Suprapubic skin (tissue), 4 donors: ENCODE results near the gene EME2. TPM values are rescaled to one million over a fixed set of nuclear protein-coding genes. Genes with fewer than 3 reads are reported as not detected.

Experiments
- DNase-seq, 2 donors: peaks; one replicate each; pipeline ENCODE4 v3.0.0-alpha.2; 2019; ENCODE audit warnings: low spot score in 2 of 2
- H3K27ac ChIP-seq: fragments of 200-600 bp; sonication (generic); one replicate; pipeline ENCODE4 v1.5.1; 2019
- H3K27me3 ChIP-seq: fragments of 200-600 bp; sonication (generic); one replicate; pipeline ENCODE4 v1.5.1; 2019
- H3K36me3 ChIP-seq: fragments of 200-600 bp; sonication (generic); one replicate; pipeline ENCODE4 v1.5.1; 2019
- H3K4me1 ChIP-seq: fragments of 200-600 bp; sonication (generic); one replicate; pipeline ENCODE4 v1.5.1; 2019
- H3K4me3 ChIP-seq: fragments of 200-600 bp; sonication (generic); one replicate; pipeline ENCODE4 v1.5.1; 2019; ENCODE audit warnings: mild to moderate bottlenecking
- H3K9me3 ChIP-seq: fragments of 200-600 bp; sonication (generic); one replicate; pipeline ENCODE4 v1.5.1; 2019
- EP300 ChIP-seq: sonication (generic); formaldehyde crosslinking; IDR thresholded peaks from one replicate; pipeline ENCODE4 v1.6.1; 2017; ENCODE audit warnings: antibody characterized with exemption
- POLR2A ChIP-seq, 2 donors: fragments of 450-650 bp; IDR thresholded peaks; one replicate each; pipeline ENCODE4 v1.6.1; 2017; ENCODE audit warnings: antibody characterized with exemption in 2 of 2, mild to moderate bottlenecking in 2 of 2, moderate library complexity in 2 of 2
- POLR2AphosphoS5 ChIP-seq, 3 donors: sonication (generic); formaldehyde crosslinking; IDR thresholded peaks; one replicate each; pipeline ENCODE4 v1.6.1; 2017; ENCODE audit warnings: antibody characterized with exemption in 3 of 3
- WGBS: methylation state at CpG from one replicate; pipeline ENCODE4 v1.1.5; 2018; 5-methylcytosine and 5-hydroxymethylcytosine counted together
- total RNA-seq, 4 donors: library from RNA; depleted of rRNA; stranded (reverse); fragments of >200 nt; gene quantifications; one replicate each; pipeline ENCODE4 v1.1.0, GENCODE V29; 2016
- TF ChIP-seq, protein P1 (sequence below), 2 donors: fragments of 200-600 bp in 1 of 2; fragments of 450-650 bp in 1 of 2; sonication (generic) in 1 of 2; IDR thresholded peaks; one replicate each; pipeline ENCODE4 v1.5.1; 2016 to 2019; ENCODE audit warnings: antibody characterized with exemption in 2 of 2, mild to moderate bottlenecking in 1 of 2, moderate library complexity in 1 of 2

The EME2 gene
- total RNA-seq, 4 donors from 2014 or later, result 9.8 to 26.3 (median 15.1) TPM

- WGBS, result 89% methylated on average over 26 of the region's 29 CpGs
- no peak for TF ChIP-seq EP300
- no peak for TF ChIP-seq POLR2AphosphoS5 (IDR thresholded peaks at IDR 0.05)
- no peak for TF ChIP-seq POLR2A (IDR thresholded peaks at IDR 0.05)
- TF ChIP-seq, protein P1, sequence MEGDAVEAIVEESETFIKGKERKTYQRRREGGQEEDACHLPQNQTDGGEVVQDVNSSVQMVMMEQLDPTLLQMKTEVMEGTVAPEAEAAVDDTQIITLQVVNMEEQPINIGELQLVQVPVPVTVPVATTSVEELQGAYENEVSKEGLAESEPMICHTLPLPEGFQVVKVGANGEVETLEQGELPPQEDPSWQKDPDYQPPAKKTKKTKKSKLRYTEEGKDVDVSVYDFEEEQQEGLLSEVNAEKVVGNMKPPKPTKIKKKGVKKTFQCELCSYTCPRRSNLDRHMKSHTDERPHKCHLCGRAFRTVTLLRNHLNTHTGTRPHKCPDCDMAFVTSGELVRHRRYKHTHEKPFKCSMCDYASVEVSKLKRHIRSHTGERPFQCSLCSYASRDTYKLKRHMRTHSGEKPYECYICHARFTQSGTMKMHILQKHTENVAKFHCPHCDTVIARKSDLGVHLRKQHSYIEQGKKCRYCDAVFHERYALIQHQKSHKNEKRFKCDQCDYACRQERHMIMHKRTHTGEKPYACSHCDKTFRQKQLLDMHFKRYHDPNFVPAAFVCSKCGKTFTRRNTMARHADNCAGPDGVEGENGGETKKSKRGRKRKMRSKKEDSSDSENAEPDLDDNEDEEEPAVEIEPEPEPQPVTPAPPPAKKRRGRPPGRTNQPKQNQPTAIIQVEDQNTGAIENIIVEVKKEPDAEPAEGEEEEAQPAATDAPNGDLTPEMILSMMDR (IDR thresholded peaks at IDR 0.05), result no peak
- Histone ChIP-seq H3K4me1 (no peaks in the 10 kb centered on the region), H3K36me3 (peaks cover 89% of the 10 kb centered on the region), H3K9me3 (no peaks in the 10 kb centered on the region), H3K27ac (peak overlapping the region; percentile 36), H3K27me3 (no peaks in the 10 kb centered on the region), H3K4me3 (no peak overlapping the region)
- no peak for DNase-seq
Measured at GRCh38 chr16:1745900-1746692, 26.5 kb upstream of the EME2 start.

DNA sequence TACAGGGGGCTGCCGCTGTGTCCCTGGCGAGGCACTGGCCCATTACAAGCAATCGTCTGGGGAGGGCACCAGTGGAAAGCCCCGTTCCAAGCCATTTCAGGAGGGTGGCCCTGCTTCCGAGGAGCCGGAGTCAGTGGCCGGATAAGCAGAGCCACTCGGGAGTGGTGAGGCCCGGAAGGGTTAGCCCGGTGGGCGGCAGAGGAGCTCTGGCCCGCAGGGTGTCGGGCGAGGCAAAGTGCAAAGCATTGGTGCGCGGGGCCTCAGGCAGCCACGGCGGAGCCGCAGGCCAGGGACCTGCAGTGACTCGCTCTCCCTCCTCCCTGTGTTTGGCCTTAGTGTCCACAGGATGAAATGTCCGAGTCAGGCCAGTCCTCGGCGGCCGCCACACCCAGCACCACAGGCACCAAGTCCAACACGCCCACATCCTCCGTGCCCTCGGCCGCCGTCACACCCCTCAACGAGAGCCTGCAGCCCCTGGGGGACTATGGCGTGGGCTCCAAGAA lies 25.9 kb upstream of the EME2 start:
- Histone ChIP-seq H3K36me3 (peaks cover 87% of the 10 kb centered on the region), H3K9me3 (no peaks in the 10 kb centered on the region), H3K27me3 (no peaks in the 10 kb centered on the region), H3K4me1 (no peaks in the 10 kb centered on the region), H3K4me3 (no peak overlapping the region), H3K27ac (no peak overlapping the region)
- TF ChIP-seq POLR2AphosphoS5 (IDR thresholded peaks at IDR 0.05) (no peak), POLR2A (IDR thresholded peaks at IDR 0.05) (no peak)
- TF ChIP-seq, protein P1 (IDR thresholded peaks at IDR 0.05), result no peak
- no peak for DNase-seq
- WGBS, result 88% methylated on average over 24 of the region's 31 CpGs

DNA sequence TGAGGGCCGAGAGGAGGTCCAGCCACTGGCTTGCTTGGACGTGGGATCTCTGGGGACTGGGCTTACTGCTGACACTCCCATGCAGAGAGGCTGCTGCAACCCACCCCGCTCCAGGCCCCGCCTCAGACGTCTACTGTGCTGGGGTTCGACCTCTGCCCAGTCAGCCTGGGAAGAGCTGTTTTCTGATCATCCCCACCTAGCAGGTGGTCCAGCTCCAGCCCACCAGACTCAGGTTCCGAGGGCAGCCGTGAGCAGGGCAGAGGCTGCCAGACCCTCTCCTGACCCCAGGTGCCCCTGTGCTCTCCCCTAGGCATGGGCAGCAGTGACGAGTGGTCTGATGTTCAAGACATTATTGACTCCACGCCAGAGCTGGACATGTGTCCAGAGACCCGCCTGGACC lies 24.7 kb upstream of the EME2 start:
- Histone ChIP-seq H3K36me3 (peaks cover 93% of the 10 kb centered on the region), H3K4me3 (no peak overlapping the region), H3K9me3 (no peaks in the 10 kb centered on the region), H3K4me1 (no peaks in the 10 kb centered on the region), H3K27me3 (no peaks in the 10 kb centered on the region), H3K27ac (no peak overlapping the region)
- TF ChIP-seq EP300 (no peak), POLR2A (IDR thresholded peaks at IDR 0.05) (no peak), POLR2AphosphoS5 (IDR thresholded peaks at IDR 0.05) (no peak)
- TF ChIP-seq, protein P1 (IDR thresholded peaks at IDR 0.05), result no peak
- no peak for DNase-seq
- WGBS, result 82% methylated on average over 8 of the region's 11 CpGs

DNA sequence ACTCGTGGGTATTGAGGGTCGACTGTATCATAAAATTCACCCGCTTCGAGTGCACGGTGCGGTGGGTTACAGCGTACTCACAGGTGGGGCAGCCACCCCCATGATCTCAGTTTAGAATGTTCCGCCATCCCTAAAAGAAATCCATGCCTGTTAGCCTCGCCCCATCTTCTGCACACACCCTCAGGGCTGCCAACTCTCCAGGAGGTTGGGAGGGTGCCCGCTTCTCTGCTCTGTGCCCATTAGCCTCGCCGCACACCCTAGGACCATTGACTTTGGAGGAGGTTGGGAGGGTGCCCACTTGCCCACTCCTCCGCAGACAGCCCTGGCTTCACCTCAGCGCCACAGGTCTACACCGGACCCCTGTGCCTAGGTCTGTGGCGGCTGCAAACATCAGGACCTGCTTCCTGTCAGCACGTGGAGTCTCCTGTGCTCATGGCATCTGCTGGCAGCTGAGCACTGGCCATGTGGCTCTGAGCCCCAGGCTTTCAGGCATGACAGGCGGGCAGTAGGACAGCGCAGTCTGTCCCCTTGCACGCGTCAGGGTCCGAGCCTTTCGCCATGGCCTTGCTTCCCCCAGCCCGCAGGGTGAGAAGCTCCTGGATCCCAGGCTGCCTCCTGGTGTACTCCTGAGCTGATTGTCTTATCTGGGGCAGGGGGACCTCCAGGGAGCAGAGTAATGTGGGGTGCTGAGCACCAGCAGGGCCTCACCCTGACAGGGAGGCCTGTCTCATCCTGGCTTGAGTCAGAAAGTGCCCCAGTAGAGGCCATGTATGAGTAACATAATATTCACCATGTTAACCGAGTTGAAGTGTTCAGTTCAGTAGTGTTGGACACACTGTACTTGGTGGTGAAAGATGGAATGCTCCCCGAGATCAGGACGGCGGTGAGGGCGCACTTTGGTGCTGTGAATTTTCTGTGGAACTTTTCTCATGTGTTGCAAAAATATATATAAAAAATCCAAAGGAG lies 23.2 kb upstream of the EME2 start:
- Histone ChIP-seq H3K36me3 (peaks cover 85% of the 10 kb centered on the region), H3K4me3 (no peak overlapping the region), H3K27ac (no peak overlapping the region), H3K27me3 (no peaks in the 10 kb centered on the region), H3K9me3 (no peaks in the 10 kb centered on the region), H3K4me1 (peaks cover 3% of the 10 kb centered on the region)
- TF ChIP-seq POLR2AphosphoS5 (IDR thresholded peaks at IDR 0.05) (no peak), POLR2A (IDR thresholded peaks at IDR 0.05) (no peak), EP300 (no peak)
- WGBS, result 91% methylated on average over 23 of the region's 29 CpGs
- no peak for DNase-seq

DNA sequence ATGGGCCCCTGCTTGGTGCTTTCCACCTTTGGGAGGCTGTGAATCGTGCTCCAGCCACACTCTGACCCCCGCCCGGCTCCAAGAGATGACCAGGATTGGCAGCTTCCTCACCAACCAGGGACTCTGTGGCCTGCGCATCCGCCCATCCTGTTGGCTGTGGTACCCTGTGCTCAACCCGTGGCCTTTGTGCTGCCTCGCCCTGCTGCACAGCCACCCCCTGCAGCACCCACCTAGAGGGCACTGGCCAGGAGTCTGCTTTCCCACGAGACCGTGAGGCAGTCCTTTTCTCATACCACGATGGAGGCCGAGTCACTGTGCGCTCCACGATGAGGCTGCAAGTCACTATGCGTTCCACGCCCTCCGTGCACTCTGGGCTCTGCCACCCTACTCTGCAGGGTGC lies 20.7 kb upstream of the EME2 start:
- TF ChIP-seq, protein P1 (IDR thresholded peaks at IDR 0.05), result no peak
- TF ChIP-seq EP300 (no peak), POLR2AphosphoS5 (IDR thresholded peaks at IDR 0.05) (no peak), POLR2A (IDR thresholded peaks at IDR 0.05) (no peak)
- WGBS, result 94% methylated on average over 16 of the region's 16 CpGs
- Histone ChIP-seq H3K36me3 (peaks cover 65% of the 10 kb centered on the region), H3K9me3 (no peaks in the 10 kb centered on the region), H3K4me1 (peaks cover 11% of the 10 kb centered on the region), H3K27me3 (no peaks in the 10 kb centered on the region), H3K27ac (no peak overlapping the region), H3K4me3 (no peak overlapping the region)
- DNase-seq, result no peak
